Transverse colon (tissue), 4 donors: Measurements from ENCODE around the gene PPP1R9B.
A peak's percentile ranks its signal among the peaks of the same experiment; 100 is the strongest.

ENCODE experiments used
- POLR2A ChIP-seq: fragments of 450-650 bp; IDR thresholded peaks from one replicate; pipeline ENCODE4 v1.6.1; 2016; ENCODE audit warnings: antibody characterized with exemption, mild to moderate bottlenecking, moderate library complexity
- POLR2AphosphoS5 ChIP-seq, 3 donors: sonication (generic); formaldehyde crosslinking; IDR thresholded peaks; one replicate each; pipeline ENCODE4 v1.6.1; 2016; ENCODE audit warnings: antibody characterized with exemption in 3 of 3
- TF ChIP-seq, protein P1 (sequence below), 5 experiments: fragments of 200-600 bp in 3 of 5; fragments of 450-650 bp in 2 of 5; sonication (generic) in 3 of 5; IDR thresholded peaks; 1 replicate in 2 of 5; 2 replicates in 3 of 5; pipeline ENCODE4 v1.5.1; 2016 to 2017; ENCODE audit warnings: antibody characterized with exemption in 5 of 5, inconsistent platforms in 3 of 5, mild to moderate bottlenecking in 2 of 5, moderate library complexity in 1 of 5

DNA sequence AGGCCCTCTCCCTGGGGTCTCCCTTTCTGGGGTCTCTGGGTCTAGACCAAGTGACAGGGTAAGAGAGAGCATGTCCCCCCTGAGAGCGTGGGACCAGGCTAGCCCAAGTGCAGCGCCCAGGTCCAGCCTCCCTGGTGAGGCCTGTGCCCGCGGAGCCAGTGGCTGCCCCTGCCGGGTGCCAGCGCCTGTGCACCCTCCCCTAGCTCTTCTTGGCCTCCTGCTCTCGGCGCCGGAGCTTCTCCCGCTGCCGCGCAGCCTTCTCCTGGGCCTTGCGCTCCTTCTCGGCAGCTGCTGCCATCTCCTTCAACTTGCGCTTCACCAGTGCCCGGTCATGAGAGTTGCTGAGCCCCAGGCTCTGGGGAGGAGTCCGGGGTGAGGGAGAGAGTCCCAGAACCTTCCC lies 37.8 kb downstream of the PPP1R9B start:
- no peak for TF ChIP-seq POLR2A
- TF ChIP-seq, protein P1, sequence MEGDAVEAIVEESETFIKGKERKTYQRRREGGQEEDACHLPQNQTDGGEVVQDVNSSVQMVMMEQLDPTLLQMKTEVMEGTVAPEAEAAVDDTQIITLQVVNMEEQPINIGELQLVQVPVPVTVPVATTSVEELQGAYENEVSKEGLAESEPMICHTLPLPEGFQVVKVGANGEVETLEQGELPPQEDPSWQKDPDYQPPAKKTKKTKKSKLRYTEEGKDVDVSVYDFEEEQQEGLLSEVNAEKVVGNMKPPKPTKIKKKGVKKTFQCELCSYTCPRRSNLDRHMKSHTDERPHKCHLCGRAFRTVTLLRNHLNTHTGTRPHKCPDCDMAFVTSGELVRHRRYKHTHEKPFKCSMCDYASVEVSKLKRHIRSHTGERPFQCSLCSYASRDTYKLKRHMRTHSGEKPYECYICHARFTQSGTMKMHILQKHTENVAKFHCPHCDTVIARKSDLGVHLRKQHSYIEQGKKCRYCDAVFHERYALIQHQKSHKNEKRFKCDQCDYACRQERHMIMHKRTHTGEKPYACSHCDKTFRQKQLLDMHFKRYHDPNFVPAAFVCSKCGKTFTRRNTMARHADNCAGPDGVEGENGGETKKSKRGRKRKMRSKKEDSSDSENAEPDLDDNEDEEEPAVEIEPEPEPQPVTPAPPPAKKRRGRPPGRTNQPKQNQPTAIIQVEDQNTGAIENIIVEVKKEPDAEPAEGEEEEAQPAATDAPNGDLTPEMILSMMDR (IDR thresholded peaks at IDR 0.05): peak in 4 of 5 experiments; percentile 21 to 55 (median 34)
- TF ChIP-seq POLR2AphosphoS5 (IDR thresholded peaks at IDR 0.05): peak in 1 of 3 donors; percentile 41
